Stimulated activated CD8-positive, alpha-beta memory T cell treated with anti-CD3 and anti-CD28 coated beads, Interleukin-7, amount 100 ng/mL, for 4 hours (primary cell): ENCODE results near the gene TTLL12.

Source experiments
- DNase-seq, 2 donors: peaks; one replicate each; pipeline ENCODE4 v3.0.0-alpha.2; 2020; ENCODE audit warnings: low read depth in 2 of 2

Gene TTLL12

GRCh38 chr22:43172191-43172590 is 14.7 kb downstream of the TTLL12 start:
- no peak for DNase-seq

GRCh38 chr22:43171607-43172006 is 15.3 kb downstream of the TTLL12 start:
- no peak for DNase-seq

- DNase-seq, result no peak
Measured at GRCh38 chr22:43171019-43171491, 15.9 kb downstream of the TTLL12 start.

- no peak for DNase-seq
Measured at GRCh38 chr22:43170131-43170480, 16.8 kb downstream of the TTLL12 start.

- no peak for DNase-seq
Measured at GRCh38 chr22:43169310-43170130, 17.4 kb downstream of the TTLL12 start.

GRCh38 chr22:43168471-43169309 is 18.2 kb downstream of the TTLL12 start:
- no peak for DNase-seq

- no peak for DNase-seq
Measured at GRCh38 chr22:43167001-43167589, 19.8 kb downstream of the TTLL12 start.

GRCh38 chr22:43166132-43166930 is 20.6 kb downstream of the TTLL12 start:
- DNase-seq, result no peak

- DNase-seq, result no peak
Measured at GRCh38 chr22:43164636-43165035, 22.3 kb downstream of the TTLL12 start.

- DNase-seq, result no peak
Measured at GRCh38 chr22:43163241-43163795, 23.6 kb downstream of the TTLL12 start.

GRCh38 chr22:43162412-43163150 is 24.4 kb downstream of the TTLL12 start:
- DNase-seq, result no peak

GRCh38 chr22:43160497-43161126 is 26.3 kb downstream of the TTLL12 start:
- no peak for DNase-seq

GRCh38 chr22:43159484-43160178 is 27.3 kb downstream of the TTLL12 start:
- no peak for DNase-seq

- DNase-seq, result no peak
Measured at GRCh38 chr22:43158778-43159483, 28.0 kb downstream of the TTLL12 start.

- DNase-seq, result no peak
Measured at GRCh38 chr22:43157874-43158546, 28.9 kb downstream of the TTLL12 start.

- DNase-seq, result no peak
Measured at GRCh38 chr22:43156413-43156812, 30.5 kb downstream of the TTLL12 start.

GRCh38 chr22:43155789-43156188 is 31.1 kb downstream of the TTLL12 start:
- DNase-seq, result no peak

- DNase-seq, result no peak
Measured at GRCh38 chr22:43154887-43155536, 31.9 kb downstream of the TTLL12 start.
